GM21515 (cell line): Measurements from ENCODE around the gene RHOBTB1.

ENCODE experiments used
- ATAC-seq: cut with Tn5 transposase; IDR thresholded peaks from one replicate; pipeline ENCODE4 v1.9.1; 2021; ENCODE audit not compliant: unreplicated experiment

The RHOBTB1 gene

DNA sequence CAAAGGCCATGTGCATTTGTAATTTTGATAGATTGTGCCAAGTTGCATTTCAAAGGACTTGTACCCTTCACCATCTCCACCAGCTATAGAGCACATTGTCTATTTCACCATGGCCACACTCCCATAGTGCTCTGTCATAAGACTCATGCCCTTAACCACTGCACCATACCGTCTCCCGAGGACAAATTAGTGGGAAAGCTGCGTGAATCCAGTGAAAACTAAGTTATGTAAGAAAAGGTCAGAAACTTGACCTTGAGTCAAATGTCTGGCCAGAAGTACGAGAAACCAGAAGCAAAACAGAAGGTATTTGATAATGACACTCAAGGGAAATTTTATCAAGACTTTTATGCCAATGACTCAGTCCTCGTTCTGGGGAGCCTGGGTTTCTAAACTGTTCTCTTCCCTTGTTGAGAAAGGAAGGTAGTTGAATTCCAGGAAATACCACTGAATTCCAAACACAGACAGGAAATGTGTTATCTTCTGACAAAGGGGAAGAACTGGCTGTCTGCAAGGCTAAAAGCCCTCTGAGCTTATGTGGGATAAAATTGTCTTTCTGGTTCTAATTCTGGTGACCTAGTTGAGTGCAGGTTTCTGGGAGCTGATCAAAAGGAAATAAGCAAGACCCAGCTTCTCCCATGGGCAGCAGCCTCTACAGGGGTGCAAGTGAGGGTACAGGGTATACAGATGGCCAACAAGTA is 116.0 kb downstream of the RHOBTB1 start:
- no peak for ATAC-seq

GRCh38 chr10:60825520-60825919 is 118.5 kb downstream of the RHOBTB1 start:
- no peak for ATAC-seq

DNA sequence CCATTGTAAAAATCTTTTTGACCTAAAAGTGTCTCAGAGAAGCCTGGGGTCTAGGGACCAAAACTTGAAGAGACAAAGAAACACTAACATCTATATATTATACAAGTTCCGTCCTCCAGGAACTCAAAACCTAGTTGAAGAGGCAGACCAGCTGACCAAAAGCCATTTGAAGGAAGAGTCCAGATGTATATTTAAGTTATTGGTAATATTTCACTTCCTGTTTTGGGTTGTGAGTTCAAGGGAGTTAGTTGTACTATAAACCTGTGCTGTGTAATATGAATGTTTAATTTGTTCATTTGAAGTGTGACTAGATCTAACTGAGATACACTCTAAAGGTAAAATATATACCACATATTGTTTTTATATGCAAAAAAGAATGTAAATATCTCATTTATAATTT is 120.7 kb downstream of the RHOBTB1 start:
- ATAC-seq = no peak

DNA sequence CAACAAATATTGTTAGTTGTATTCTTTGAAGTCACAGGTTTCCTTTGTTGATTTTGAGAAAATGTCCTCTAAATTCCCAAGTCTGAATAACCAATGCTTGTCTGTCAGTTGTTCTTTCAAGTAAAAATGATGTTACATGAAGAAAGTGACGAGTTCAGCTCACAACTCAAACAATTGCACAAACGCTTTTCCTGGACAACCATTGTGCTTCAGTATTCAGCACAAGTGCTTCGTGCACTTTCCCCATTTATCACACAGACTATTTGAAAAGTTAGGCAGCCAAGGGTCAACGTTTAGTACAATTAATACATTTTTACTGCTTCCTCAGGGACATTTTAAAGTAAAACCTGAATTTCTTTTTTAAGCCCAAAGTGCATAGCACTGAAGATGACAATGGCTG is 121.2 kb downstream of the RHOBTB1 start:
- ATAC-seq = no peak

GRCh38 chr10:60821656-60822055 is 122.3 kb downstream of the RHOBTB1 start:
- ATAC-seq = no peak

DNA sequence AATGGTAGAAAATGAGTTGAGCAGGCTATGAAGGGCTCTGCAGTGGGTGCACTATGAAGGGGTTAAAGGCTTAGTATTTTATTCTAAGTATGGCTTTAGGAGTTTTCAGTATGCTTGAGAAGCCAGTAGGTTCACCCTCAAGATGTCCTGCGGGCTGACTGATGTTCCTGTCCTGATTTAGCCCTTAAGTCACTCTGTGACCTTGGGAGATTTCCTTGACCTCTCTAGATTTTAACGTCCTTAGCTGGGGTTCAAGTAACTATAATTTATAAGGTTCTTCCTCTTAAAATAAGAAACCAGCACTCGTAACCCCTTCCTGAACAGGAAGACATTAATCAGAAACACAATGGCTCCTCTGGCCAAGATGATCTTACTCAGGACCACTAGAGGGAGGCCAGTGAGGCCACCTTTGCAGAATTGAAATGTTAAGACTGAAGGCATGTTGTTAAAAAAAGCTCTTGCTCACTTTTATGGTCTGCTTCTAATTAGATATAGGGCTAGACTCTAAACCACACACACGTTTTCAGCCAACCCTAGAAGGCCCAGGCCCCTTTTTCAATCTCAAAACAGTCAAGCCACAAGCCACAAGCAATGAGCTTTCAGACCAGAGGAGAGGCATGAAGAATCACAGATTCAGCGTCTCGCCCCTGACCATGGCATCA is 123.8 kb downstream of the RHOBTB1 start:
- peak; percentile 60 for ATAC-seq
